NB4 (cell line): ENCODE data around the gene ENAH.

ENCODE experiments used
- DNase-seq: peaks from one replicate; pipeline ENCODE4 v3.0.0; 2010; ENCODE audit warnings: low read depth
- H3K4me3 ChIP-seq: one replicate; pipeline ENCODE4 v1.5.1; 2011; ENCODE audit warnings: mild to moderate bottlenecking, low read depth, low read length, moderate library complexity
- CTCF ChIP-seq: IDR thresholded peaks from one replicate; pipeline ENCODE4 v1.5.1; 2012; ENCODE audit warnings: low read depth, low read length
- MAX ChIP-seq: IDR thresholded peaks from 2 replicates; pipeline ENCODE4 v1.6.1; 2011; ENCODE audit warnings: low read depth, low read length
- MYC ChIP-seq: IDR thresholded peaks from 2 replicates; pipeline ENCODE4 v1.6.1; 2011; ENCODE audit warnings: low read depth, low read length
- POLR2A ChIP-seq: IDR thresholded peaks from 2 replicates; pipeline ENCODE4 v1.6.1; 2011; ENCODE audit warnings: mild to moderate bottlenecking; ENCODE audit not compliant: insufficient read length; ENCODE audit errors: extremely low read depth

ENAH gene

GRCh38 chr1:225494789-225495359, 158.0 kb downstream of the ENAH start:
- DNase-seq: no peak
- TF ChIP-seq CTCF (no peak), MYC (no peak), POLR2A (no peak), MAX (no peak)
- H3K4me3 ChIP-seq: no peak overlapping the region

- no peak for TF ChIP-seq MAX
- TF ChIP-seq CTCF: no peak
Measured at GRCh38 chr1:225493591-225494246, 159.2 kb downstream of the ENAH start.

GRCh38 chr1:225488676-225489075, 164.2 kb downstream of the ENAH start:
- H3K4me3 ChIP-seq: no peak overlapping the region
- DNase-seq: no peak
- TF ChIP-seq MYC: no peak
- TF ChIP-seq MAX: no peak
- no peak for TF ChIP-seq POLR2A
- no peak for TF ChIP-seq CTCF

More at GRCh38 chr1:225493591-225494246, 159.2 kb downstream of the ENAH start:
- no peak for DNase-seq
- H3K4me3 ChIP-seq: no peak overlapping the region

- H3K4me3 ChIP-seq: no peak overlapping the region
- DNase-seq: no peak
- no peak for TF ChIP-seq MYC
- TF ChIP-seq POLR2A: no peak
- no peak for TF ChIP-seq MAX
Measured at GRCh38 chr1:225486856-225487255, 166.1 kb downstream of the ENAH start.

GRCh38 chr1:225485991-225486530, 166.9 kb downstream of the ENAH start:
- no peak for DNase-seq
- TF ChIP-seq MAX (no peak), MYC (no peak), POLR2A (no peak), CTCF (no peak)
- H3K4me3 ChIP-seq: no peak overlapping the region

GRCh38 chr1:225485226-225485625, 167.7 kb downstream of the ENAH start:
- TF ChIP-seq POLR2A (no peak), MAX (no peak), MYC (no peak), CTCF (no peak)
- no peak overlapping the region for H3K4me3 ChIP-seq
- DNase-seq: no peak
